T-helper 22 cell (primary cell): Measurements from ENCODE around the gene LTF.
"Not testable (repeated sequence)": the region's sequence is repeated elsewhere in the genome, so short reads cannot be mapped to it uniquely, and the experiment has no call there.

Source experiments
- DNase-seq: peaks from one replicate; pipeline ENCODE4 v3.0.0-alpha.2; 2020; ENCODE audit warnings: low read depth

LTF gene

DNA sequence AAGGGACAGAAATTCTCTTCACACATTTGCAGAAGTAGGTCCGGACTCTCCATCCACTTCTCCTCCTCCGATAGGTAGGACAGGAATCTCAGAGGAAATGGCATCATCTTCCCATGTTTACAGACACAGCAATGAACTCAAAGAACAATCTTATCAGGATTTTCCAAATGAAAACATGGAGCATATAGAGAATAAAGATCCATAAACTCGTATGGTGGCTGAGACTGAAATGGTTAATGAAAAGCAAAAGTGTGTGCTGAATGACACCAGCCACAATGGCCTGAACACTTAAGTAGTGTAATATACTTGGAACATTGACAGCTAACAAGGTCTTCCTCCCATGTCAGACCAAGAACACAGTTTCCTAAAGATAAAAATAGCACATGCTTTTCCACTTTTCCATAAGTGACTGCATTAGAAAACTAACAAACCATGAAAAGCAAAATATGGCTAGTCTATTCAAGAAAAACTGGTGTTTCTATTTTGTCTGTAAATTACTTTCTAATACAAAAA is 51.9 kb downstream of the LTF start:
- no peak for DNase-seq

DNA sequence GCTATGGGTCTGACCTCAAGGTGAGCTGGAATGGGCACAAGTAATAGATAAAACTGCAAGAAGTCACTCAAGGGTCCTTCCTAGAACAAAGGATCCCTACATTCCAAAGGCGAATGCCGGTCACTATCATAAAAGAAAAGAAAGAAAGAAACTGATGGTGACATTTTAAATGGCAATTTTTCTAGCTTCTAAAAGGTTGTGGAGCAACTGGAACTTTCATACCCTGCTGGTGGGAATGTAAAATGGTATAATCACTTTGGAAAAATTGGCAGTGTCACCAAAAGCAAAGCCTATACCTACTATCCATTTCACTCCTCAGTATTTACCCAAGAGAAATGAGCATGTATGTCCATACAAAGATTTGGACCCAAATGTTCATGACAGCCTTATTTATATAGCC is 53.4 kb downstream of the LTF start:
- no peak for DNase-seq

DNA sequence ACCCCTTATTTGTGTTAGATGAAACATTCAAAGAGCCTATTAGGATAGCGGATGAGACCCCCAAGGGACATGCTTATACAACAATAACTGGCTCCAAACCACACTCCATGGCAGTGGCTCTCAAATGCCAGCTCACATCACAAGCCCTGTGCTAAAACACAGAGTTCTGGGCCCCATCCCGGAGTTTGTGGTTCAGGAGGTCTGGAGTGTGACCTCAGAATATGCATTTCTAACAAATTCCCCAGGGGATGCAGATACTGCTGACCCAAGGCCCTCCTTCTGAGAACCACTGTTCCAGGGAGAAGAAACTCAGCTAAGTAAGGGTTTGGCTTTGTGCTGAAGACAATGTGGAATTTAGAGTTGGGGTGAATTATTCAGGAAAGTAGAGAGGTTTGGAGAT is 54.0 kb downstream of the LTF start:
- no peak for DNase-seq

DNA sequence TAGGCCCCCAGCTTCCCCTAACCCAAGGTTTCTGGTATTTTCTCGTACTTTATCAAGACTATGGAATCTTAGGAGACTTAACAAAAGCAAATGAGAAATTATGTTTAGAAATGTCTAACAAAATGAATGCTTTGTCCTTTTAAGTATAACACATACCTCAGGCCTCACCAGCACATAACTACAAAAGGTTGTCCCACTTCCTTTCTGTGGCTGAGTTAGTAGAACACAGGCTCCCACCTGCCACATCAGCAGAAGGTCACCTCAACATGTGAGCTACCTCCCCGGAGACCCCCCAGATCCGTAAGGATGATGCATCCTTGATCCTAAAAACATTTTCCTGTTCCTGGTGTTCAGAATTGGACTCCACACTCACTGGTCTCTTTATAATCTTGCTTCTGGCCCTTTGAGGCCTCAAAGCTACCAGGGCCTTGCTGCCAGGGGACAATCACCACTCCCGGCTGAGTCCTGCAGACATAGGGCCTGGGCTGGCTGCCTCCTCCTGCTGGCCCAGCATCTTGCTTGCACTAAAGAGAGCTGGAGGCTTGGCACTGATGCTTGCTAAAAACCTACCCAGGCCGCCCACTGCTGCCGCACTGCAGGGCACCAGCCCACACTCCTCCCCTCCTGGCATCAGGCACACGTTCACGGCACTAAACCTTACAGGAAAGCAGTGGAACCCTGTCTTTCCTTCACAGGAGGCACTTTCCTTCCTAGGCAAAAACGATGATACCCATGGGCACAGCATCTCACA is 54.8 kb downstream of the LTF start:
- DNase-seq, result no peak

DNA sequence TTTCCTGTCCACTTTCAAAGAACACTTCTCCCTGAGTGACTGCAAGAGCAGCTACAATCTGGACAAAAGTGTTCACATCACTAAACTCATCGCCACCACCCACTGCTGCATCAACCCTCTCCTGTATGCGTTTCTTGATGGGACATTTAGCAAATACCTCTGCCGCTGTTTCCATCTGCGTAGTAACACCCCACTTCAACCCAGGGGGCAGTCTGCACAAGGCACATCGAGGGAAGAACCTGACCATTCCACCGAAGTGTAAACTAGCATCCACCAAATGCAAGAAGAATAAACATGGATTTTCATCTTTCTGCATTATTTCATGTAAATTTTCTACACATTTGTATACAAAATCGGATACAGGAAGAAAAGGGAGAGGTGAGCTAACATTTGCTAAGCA is 55.9 kb downstream of the LTF start:
- DNase-seq, result no peak

DNA sequence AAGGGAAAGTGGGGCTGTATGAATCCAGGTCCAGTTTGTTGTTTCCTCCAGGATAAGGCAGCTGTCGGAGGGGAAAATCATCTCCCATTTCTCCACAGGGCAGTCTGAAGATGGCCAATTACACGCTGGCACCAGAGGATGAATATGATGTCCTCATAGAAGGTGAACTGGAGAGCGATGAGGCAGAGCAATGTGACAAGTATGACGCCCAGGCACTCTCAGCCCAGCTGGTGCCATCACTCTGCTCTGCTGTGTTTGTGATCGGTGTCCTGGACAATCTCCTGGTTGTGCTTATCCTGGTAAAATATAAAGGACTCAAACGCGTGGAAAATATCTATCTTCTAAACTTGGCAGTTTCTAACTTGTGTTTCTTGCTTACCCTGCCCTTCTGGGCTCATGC is 56.7 kb downstream of the LTF start:
- no peak for DNase-seq

DNA sequence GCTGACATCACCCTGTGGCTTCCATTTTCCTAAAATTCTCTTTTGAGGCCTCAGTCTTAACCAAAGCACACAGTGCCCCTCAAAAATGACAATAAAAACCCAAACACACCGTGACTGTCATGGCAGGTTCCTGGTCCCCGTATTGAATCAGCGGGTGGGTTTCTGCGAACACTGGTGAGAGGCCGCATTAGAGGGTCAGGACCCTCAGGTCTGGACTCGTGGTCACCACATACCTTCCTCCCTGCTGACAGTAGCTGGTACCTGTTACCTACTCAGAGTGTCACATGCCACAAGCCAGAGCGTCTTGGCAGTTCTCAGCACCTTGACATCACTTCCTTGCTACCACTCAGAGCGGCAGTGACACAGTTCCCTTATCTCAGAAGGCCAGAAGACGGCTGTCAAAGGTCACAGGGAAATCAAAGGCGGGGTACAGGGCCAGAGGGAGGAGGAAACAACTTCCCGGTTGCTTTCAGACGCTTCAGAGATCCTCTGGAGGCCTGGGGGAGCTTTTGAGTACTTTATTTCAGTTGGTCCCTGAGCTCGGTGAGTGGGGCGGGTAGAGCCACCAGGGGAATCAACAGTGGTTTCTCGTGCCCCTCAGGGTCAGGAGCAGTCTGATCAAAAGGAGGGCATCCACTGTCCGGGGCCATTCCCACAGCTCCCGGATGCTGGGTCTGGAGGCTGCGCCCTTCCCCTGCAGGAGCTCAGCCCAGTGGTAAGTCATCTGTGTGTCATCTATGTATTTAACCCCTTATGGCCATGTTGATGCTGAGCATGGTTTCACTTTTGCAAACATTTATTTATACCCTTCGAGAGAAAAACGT is 57.7 kb downstream of the LTF start, which contains the start of the genes CCR5AS and CCRL2:
Gene CCR5AS, minus strand, starts transcription at position 279 of the 824 bp plus-strand sequence.
Gene CCRL2, plus strand, starts transcription at position 472 of the 824 bp plus-strand sequence. CDS start 821 bp downstream, outside the sequence.
- peak; percentile 1 for DNase-seq

DNA sequence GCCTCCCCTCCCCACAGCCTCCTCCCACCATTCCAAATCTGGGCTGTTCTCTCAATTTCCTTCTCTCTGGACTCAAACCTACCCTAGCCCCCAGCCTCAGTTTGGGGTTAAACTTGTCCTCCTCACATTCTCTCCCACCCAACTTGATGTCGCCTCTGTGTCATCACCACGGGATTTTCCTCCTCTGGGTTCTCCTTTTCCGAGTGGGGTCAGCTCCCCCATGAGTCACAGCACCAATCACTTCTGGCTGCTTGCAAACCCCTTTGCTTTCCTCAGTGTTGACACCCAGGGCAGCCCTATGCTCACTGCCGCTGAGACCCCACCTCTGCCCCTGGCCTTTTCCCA is 58.3 kb downstream of the LTF start:
- DNase-seq, result no peak

DNA sequence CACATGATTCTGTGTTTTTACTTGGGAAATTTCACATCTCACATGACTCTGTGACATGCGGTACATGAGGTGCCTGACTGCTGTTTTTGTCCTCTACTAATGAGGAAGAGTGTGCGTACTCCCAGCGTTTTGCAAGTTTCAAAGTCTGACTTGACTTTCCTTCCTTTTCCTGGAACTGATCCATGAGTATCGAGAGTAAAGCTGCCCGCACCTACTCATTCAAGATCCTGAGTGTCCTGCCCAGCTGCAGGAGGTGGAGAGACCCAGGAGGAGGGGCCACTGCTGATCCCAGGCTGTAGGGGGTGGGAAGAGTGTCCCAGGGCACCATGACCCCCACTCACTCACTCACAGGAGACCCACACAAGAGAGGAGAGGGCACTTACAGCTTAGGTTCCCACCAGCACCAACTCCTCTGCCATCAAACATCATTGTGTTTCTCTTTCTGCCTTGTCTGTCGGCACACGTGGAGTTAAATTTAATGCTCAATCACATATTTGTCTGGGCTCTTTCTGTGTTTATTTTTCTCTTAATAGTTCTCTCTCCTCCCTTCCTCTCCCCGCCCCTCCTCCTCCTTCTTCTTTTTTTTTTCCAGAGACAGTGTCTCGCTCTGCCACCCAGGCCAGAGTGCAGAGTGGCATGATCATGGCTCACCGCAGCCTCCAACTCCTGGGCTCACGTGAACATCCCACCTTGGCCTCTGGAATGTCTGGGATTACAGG is 59.2 kb downstream of the LTF start:
- no peak for DNase-seq

DNA sequence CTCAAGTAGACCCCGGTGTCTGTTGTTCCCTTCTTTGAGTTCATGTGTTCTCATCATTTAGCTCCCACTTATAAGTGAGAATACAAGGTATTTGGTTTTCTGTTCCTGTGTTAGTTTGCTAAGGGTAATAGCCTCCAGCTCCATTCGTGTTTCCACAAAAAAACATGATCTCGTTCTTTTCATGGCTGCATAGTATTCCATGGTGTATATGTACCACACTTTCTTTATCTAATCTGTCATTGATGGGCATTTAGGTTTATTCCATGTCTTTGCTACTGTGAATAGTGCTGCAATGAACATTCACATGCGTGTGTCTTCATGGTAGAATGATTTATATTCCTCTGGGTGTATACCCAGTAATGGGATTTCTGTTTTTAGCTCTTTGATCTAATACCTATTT is 61.8 kb downstream of the LTF start:
- DNase-seq, result not testable (repeated sequence)

DNA sequence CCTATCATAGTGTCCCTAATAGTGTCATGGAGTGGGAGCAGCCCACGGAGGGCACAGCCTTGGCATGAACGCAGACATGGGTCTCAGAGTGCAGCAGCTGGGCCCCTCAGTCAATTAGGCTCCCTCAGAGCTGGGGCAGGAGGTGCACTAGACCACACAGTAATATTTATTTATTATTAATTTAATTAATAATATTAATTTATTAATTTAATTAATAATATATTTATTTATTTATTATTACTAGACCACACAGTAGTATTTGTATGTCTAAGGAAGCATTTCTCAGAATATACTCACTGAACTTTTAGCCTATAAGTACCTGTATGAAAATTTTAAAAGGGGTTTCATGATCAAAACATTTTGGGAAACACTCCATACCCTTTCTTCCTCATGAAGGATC is 63.1 kb downstream of the LTF start:
- no peak for DNase-seq

DNA sequence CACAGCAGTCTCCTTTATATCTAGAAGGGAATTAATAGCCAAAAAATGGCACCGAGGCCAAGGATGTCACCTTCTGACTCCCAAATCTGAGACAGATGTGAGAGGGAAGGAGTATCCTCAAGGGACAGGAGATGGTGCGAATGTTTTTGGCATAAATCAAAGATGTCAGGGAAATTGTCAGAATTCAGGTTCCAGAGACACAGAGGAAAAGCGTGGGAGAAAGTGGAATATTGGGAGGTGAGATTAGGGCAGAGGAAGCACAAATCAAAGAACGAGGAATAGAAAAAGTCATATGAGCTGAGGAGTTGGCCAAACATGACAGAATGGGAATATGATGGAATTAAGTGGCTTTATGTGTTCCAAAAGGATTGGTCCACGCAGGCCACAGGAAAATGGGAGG is 63.9 kb downstream of the LTF start:
- no peak for DNase-seq

DNA sequence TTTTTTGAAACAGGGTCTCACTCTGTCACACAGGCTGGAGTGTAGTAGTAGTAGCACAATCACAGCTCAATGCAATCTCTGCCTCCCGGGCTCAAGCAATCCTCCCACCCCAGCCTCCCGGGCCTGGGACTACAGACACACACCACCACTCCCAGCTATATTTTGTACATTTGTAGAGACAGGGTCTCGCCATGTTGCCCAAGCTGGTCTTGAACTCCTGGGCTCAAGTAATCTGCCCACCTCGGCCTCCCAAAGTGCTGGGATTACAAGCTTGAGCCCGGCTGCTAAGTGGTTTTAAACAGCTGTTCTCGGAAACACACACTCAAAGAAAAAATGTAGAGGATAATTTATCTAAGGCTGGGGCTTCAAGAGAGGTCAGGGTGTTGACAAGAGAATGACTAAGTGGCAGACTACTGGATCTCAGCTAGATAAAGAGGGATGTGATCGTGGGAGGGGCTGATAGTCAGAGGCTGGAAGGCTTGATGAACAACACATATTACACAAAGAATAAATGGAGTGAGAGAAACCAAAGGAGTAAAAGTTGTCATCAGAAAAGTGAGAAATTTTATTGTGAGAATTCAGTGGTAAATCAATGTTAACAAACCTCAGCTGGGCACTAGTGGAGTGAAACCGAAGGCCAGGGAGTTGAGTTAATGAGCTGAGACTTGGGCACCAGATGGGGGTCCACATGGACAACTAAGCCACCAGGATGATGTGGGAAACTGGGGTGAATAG is 64.5 kb downstream of the LTF start:
- DNase-seq, result no peak

DNA sequence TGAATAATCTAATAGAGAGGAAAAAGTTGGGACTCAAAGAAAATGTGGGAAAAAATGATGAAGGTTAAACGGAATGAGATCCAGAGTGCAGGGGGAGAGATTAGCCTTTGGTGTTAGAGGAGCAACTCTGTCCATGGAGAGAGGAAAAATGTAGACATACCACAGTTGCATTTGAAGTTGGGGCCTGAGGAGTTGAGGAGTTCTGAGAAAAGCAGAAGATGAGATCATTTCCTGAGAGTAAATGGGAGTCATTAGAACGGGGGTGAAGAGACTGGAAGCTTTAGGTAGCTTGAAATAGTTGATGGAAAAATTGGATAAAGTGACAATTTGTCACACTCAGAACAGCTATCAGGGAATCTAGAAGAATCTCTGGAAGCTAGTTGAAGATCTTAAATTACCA is 65.1 kb downstream of the LTF start:
- DNase-seq, result no peak

DNA sequence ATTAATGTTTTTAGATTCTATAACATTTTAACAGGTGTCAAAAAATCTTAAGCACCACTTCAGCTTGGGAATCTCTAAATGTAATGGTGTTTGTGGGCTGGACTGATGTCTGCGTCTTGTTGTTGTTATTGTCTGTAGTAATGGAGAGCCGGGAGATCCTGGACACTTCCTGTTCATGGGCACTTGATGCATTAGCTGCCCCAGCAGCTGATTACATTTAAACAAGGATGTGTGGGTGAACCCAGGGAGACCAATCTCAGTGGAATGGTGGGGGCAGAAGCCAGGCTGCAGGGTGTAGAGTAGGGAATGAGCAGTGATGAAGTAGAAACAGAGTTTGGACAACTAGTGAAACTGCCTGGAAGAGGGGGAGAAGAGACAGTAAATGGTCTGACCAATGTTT is 65.6 kb downstream of the LTF start:
- no peak for DNase-seq

DNA sequence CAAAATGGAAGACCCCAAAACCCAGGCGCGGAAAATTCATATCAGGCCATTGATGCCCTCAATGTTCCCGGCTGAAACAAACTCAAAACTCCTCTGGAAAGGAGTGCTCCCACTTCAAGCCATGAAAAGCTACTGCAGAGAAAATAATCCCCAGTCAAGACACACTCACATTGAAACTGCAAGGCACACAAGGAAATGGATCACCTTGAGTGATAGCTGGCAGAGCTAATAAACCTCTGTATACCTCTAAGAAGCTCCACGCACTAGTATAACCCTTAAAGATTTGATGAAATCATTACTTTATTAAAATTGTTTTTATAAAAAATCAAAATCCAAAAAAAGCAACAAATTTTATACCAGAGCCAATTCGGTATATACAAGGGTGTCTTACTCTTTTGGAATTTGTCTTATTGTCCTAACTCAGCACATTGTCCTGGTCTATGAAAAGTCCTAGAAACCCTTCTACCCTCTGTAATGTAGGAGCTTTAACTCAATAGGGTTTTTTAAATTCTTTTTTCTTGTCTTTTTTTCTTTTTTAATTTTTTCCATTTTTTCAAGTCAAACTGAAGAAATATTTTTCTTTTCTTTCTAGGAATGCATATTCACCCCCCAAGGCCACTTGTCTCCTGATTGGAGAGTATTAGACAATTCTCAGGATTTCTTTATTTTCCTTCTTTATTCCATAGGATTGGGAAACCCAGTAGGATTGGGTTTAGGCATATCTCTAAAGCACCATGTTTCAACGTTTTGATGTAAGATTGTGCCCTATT is 66.3 kb downstream of the LTF start:
- no peak for DNase-seq

DNA sequence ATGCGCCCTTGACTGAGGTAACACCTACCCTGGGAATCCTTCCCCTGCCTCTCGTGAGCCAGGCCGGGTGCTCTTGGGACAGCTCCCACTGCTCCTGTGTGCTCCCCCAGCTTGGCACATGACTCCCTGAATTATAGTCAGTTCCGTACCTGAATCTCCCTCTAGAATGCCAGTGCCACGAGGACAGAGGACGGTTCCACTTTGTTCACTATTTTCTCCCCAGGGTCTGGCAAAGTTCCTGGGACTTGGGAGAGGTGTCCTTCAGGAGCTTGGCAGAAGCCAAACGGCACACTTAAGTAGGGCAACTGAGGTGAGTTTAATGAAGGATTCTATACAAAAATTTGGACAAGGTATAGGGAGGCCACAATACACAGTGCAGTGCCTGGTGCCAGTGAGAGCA is 67.6 kb downstream of the LTF start:
- no peak for DNase-seq

DNA sequence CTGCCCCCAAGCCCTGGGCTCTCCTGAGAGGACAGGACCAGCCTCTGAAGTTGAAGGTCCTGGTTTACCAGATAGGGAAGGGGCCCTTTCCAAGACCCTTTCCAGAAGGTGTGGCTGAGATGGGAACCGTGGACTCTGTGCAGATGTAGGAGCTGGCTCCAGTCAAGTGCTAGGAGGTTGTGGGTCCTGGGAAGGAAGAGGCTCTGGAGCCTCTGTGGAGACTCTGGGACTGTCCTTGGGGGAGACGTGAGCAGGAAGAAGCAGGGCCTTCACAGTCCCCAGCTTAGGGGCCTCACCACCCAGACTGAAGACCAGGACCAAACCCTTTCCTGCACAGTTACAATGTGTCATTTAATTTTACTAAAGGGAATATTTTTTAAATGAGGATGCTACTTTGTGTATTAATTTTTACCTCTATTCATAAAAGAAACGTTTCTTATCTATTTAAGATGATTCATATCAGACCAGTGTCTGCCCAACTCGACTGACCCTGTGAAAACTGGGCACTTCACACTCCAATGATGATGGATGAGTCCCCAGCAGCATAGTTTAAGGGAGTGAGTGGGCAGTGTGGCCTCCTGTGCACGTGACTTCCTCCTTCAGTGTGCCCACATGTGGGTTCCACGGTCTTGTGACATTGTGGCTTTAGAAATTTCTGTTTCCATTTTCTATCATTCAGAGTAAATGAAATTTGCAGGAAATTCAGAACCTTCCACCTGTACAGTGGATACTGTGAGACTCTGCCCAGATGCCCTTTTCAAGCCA is 68.8 kb downstream of the LTF start:
- DNase-seq, result no peak

DNA sequence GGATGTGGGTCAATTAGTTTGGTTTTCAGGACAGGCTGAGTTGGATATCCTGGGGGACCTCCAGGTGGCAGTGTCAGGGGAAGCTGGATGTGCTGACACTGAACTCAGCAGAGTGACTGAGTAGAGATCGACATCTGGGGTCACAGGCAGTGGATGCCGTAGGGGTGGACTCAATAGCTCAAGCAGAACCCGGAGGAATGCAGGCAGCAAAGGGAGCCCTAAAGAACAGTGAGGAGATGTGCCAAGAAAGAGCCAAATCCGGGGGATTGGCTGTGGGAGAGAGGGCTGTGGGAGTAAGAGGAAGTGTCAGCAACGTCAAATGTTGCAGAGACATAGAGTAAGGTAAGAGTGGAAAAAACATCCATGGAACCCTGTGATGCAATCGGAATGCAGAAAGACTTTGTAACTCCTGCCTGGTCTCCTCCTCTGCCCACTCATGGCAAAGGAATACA is 69.5 kb downstream of the LTF start:
- DNase-seq, result no peak
